SK-N-SH (cell line): ENCODE results near the gene NSD2. TPM values are rescaled to one million over a fixed set of nuclear protein-coding genes. Genes with fewer than 3 reads are reported as not detected.
"Not testable (repeated sequence)": the region's sequence is repeated elsewhere in the genome, so short reads cannot be mapped to it uniquely, and the experiment has no call there.

Experiments
- CTCF ChIA-PET: fragments of 300-600, 350-600 bp; formaldehyde crosslinking; extraction: SDS; loops from one replicate; lab custom pipeline; 2021; lab: Yijun Ruan, JAX
- POLR2A ChIA-PET: fragments of 350-600 bp; sonication (Branson Sonifier 250); formaldehyde crosslinking; extraction: SDS; loops from one replicate; lab custom pipeline; 2020; ENCODE audit warnings: antibody characterized with exemption, inconsistent platforms; lab: Yijun Ruan, JAX
- DNase-seq: peaks from one replicate; pipeline ENCODE4 v3.0.0; 2012
- H2AFZ ChIP-seq: fragments of 200-600 bp; sonication (generic); 2 replicates; pipeline ENCODE4 v1.8.1; 2016; ENCODE audit warnings: antibody characterized with exemption, mild to moderate bottlenecking, low read depth
- H3F3A ChIP-seq: fragments of 200-600 bp; sonication (generic); replicated peaks from 2 replicates; pipeline ENCODE3; 2016; ENCODE audit warnings: antibody characterized with exemption, mild to moderate bottlenecking; ENCODE audit not compliant: insufficient read depth
- H3K27ac ChIP-seq, 2 experiments: fragments of 200-500 bp in 1 of 2; fragments of 200-600 bp in 1 of 2; sonication (Bioruptor generic) in 1 of 2; sonication (generic), shearing (Covaris generic) in 1 of 2; 2 replicates each; pipeline versions ENCODE4 v1.5.1 to v1.6.1; 2014 to 2016; ENCODE audit warnings: low read depth in 2 of 2, inconsistent platforms in 1 of 2, low read length in 1 of 2, mild to moderate bottlenecking in 1 of 2, mixed read lengths in 1 of 2
- H3K27me3 ChIP-seq: fragments of 200-600 bp; sonication (generic), shearing (Covaris generic); 2 replicates; pipeline ENCODE4 v1.6.1; 2016; ENCODE audit warnings: mixed run types; ENCODE audit not compliant: insufficient read depth
- H3K36me3 ChIP-seq, 2 experiments: fragments of 200-500 bp in 1 of 2; fragments of 200-600 bp in 1 of 2; sonication (Bioruptor generic) in 1 of 2; sonication (generic) in 1 of 2; replicated peaks in 1 of 2; 2 replicates each; pipeline versions ENCODE3 to v1.5.1; 2014 to 2016; ENCODE audit warnings: low read length in 1 of 2, mild to moderate bottlenecking in 1 of 2; ENCODE audit not compliant: insufficient read depth in 2 of 2, control insufficient read depth in 1 of 2
- H3K4me1 ChIP-seq, 2 experiments: fragments of 200-500 bp in 1 of 2; fragments of 200-600 bp in 1 of 2; sonication (Bioruptor generic) in 1 of 2; sonication (generic), shearing (Covaris generic) in 1 of 2; 2 replicates each; pipeline versions ENCODE4 v1.5.1 to v1.6.1; 2014 to 2016; ENCODE audit warnings: low read depth in 1 of 2, low read length in 1 of 2, mixed run types in 1 of 2; ENCODE audit not compliant: insufficient read depth in 2 of 2, control insufficient read depth in 1 of 2
- H3K4me2 ChIP-seq: fragments of 200-600 bp; sonication (generic), shearing (Covaris generic); 2 replicates; pipeline ENCODE4 v1.6.1; 2017; ENCODE audit warnings: mixed run types
- H3K4me3 ChIP-seq, 2 experiments: fragments of 200-500 bp in 1 of 2; fragments of 200-600 bp in 1 of 2; sonication (Bioruptor generic) in 1 of 2; sonication (generic), shearing (Covaris generic) in 1 of 2; 2 replicates each; pipeline versions ENCODE4 v1.5.1 to v1.8.1; 2014 to 2016; ENCODE audit warnings: low read depth in 2 of 2, inconsistent platforms in 1 of 2, low read length in 1 of 2, mild to moderate bottlenecking in 1 of 2, mixed read lengths in 1 of 2, moderate library complexity in 1 of 2
- H3K79me2 ChIP-seq: fragments of 200-600 bp; sonication (generic); 2 replicates; pipeline ENCODE4 v1.8.1; 2017; ENCODE audit warnings: mild to moderate bottlenecking; ENCODE audit not compliant: insufficient read depth
- H3K9ac ChIP-seq: fragments of 200-600 bp; sonication (generic); 2 replicates; pipeline ENCODE4 v1.6.1; 2017; ENCODE audit warnings: mixed run types
- H3K9me2 ChIP-seq: fragments of 200-600 bp; sonication (generic); 2 replicates; pipeline ENCODE4 v1.6.1; 2017; ENCODE audit warnings: mixed run types
- H3K9me3 ChIP-seq: fragments of 200-600 bp; sonication (generic); 2 replicates; pipeline ENCODE4 v1.6.1; 2017; ENCODE audit warnings: mixed run types, mild to moderate bottlenecking, moderate library complexity
- H4K20me1 ChIP-seq: fragments of 200-600 bp; sonication (generic); 2 replicates; pipeline ENCODE4 v1.6.1; 2017; ENCODE audit warnings: mild to moderate bottlenecking, mixed run types; ENCODE audit not compliant: insufficient read depth
- CHD2 ChIP-seq: fragments of 150-350 bp; IDR thresholded peaks from 2 replicates; pipeline ENCODE4 v1.6.1; 2018; ENCODE audit warnings: low read length; ENCODE audit not compliant: partially characterized antibody
- EZH2phosphoT487 ChIP-seq: fragments of 200-600 bp; sonication (generic); IDR thresholded peaks from 2 replicates; pipeline ENCODE4 v1.6.1; 2017; ENCODE audit warnings: low read depth, mixed run types, mild to moderate bottlenecking, antibody characterized with exemption, moderate library complexity, borderline replicate concordance
- FOXJ3 ChIP-seq: sonication (generic); formaldehyde crosslinking; IDR thresholded peaks from 2 replicates; pipeline ENCODE4 v1.5.1; 2020; ENCODE audit warnings: mild to moderate bottlenecking, missing genetic modification reagents
- GABPA ChIP-seq: IDR thresholded peaks from 2 replicates; pipeline ENCODE4 v1.4.0; 2012; ENCODE audit warnings: low read depth, mild to moderate bottlenecking
- GATA2 ChIP-seq: sonication (generic); formaldehyde crosslinking; IDR thresholded peaks from 2 replicates; pipeline ENCODE4 v1.5.0; 2020; ENCODE audit warnings: mild to moderate bottlenecking, missing genetic modification reagents
- MAX ChIP-seq: IDR thresholded peaks from 2 replicates; pipeline ENCODE4 v1.4.0; 2012; ENCODE audit warnings: low read depth
- MEF2A ChIP-seq: IDR thresholded peaks from 2 replicates; pipeline ENCODE4 v1.4.0; 2012; ENCODE audit warnings: low read depth, borderline replicate concordance
- MXI1 ChIP-seq: IDR thresholded peaks from 2 replicates; pipeline ENCODE4 v1.6.1; 2012; ENCODE audit warnings: mild to moderate bottlenecking, low read depth, low read length, improper control_type of control experiment
- PBX3 ChIP-seq: IDR thresholded peaks from 2 replicates; pipeline ENCODE4; 2012
- POLR2AphosphoS5 ChIP-seq: IDR thresholded peaks from 2 replicates; pipeline ENCODE4 v1.6.1; 2012; ENCODE audit warnings: low read depth, low read length
- RAD21 ChIP-seq: IDR thresholded peaks from 2 replicates; pipeline ENCODE4 v1.6.1; 2012; ENCODE audit warnings: mild to moderate bottlenecking, low read length
- SMC3 ChIP-seq: IDR thresholded peaks from 2 replicates; pipeline ENCODE4 v1.6.1; 2012; ENCODE audit warnings: low read depth, low read length, improper control_type of control experiment
- TCF12 ChIP-seq: IDR thresholded peaks from 2 replicates; pipeline ENCODE4 v1.4.0; 2012
- USF2 ChIP-seq: fragments of 150-350 bp; IDR thresholded peaks from 2 replicates; pipeline ENCODE4 v1.6.1; 2017; ENCODE audit warnings: antibody characterized with exemption, low read length, low read depth, borderline replicate concordance
- YY1 ChIP-seq: IDR thresholded peaks from 2 replicates; pipeline ENCODE4 v1.4.0; 2012; ENCODE audit warnings: low read depth, mild to moderate bottlenecking
- ZBTB33 ChIP-seq: IDR thresholded peaks from 2 replicates; pipeline ENCODE4 v1.4.0; 2012; ENCODE audit warnings: low read depth, borderline replicate concordance
- WGBS: methylation state at CpG from one replicate; pipeline ENCODE4 v1.1.6; 2017; ENCODE audit warnings: low lambda C conversion rate; 5-methylcytosine and 5-hydroxymethylcytosine counted together
- polyA plus RNA-seq, 3 experiments: library from polyadenylated mRNA; depleted of rRNA; stranded (reverse); fragments of >200 nt; gene quantifications; 2 replicates each; pipeline ENCODE4 v1.2.3, GENCODE V29; 2012
- TF ChIP-seq, protein P1 (sequence below): fragments of 150-350 bp; IDR thresholded peaks from 2 replicates; pipeline ENCODE4 v1.6.1; 2016; ENCODE audit warnings: mild to moderate bottlenecking, low read depth, low read length

NSD2 gene
- polyA plus RNA-seq, 1 of the 3 experiments (the other 2 are of a cell fraction) = 34.2 TPM

GRCh38 chr4:1993718-1994516 is 122.7 kb downstream of the NSD2 start:
- H3K9ac ChIP-seq, DNase-seq, H3K4me1 ChIP-seq, H3F3A ChIP-seq, H3K4me2 ChIP-seq, H4K20me1 ChIP-seq, H2AFZ ChIP-seq, H3K9me2 ChIP-seq, H3K4me3 ChIP-seq, POLR2A ChIA-PET, H3K27me3 ChIP-seq, H3K27ac ChIP-seq, H3K9me3 ChIP-seq: not testable (repeated sequence)
- CTCF ChIA-PET = interaction anchor here (1.0 kb wide), 1 partner anchor 15 kb away, joined by 3 read pairs; the partner anchor contains the start of gene NELFA
- Histone ChIP-seq H3K79me2 (peaks cover 70% of the 10 kb centered on the region), H3K36me3 (peaks cover 13 to 23% of the 10 kb centered on the region in 2 experiments)
- WGBS = 95% methylated on average over 20 of the region's 20 CpGs

GRCh38 chr4:1994938-1995337 is 123.7 kb downstream of the NSD2 start:
- H3K9ac ChIP-seq = no peak overlapping the region
- H3K36me3 ChIP-seq = peaks cover 10 to 23% of the 10 kb centered on the region in 2 experiments
- H3K9me3 ChIP-seq = peaks cover 13% of the 10 kb centered on the region
- WGBS = 100% methylated on average over 1 of the region's 1 CpG
- no peak overlapping the region for H3K27ac ChIP-seq
- no peaks in the 10 kb centered on the region for H3K27me3 ChIP-seq
- POLR2A ChIA-PET = no interaction called here
- no peaks in the 10 kb centered on the region for H3F3A ChIP-seq
- peaks cover 8% of the 10 kb centered on the region; the same call in 1 of the 2 replicates for H4K20me1 ChIP-seq
- no peak for DNase-seq
- H3K4me1 ChIP-seq = peaks cover 0 to 9% of the 10 kb centered on the region in 2 experiments; a peak in 1 of 4 replicates
- H3K4me2 ChIP-seq = no peak overlapping the region
- H3K9me2 ChIP-seq = no peaks in the 10 kb centered on the region
- H3K4me3 ChIP-seq = no peak overlapping the region
- peaks cover 80% of the 10 kb centered on the region for H3K79me2 ChIP-seq
- CTCF ChIA-PET = interaction anchor here (1.7 kb wide), 1 partner anchor 13 kb away, joined by 12 read pairs; the partner anchor contains the start of gene NELFA
- TF ChIP-seq MEF2A (no peak), FOXJ3 (CRISPR knock-in tag) (no peak), POLR2AphosphoS5 (no peak), MXI1 (no peak), USF2 (no peak), PBX3 (no peak), CHD2 (no peak), TCF12 (no peak), RAD21 (no peak), GABPA (no peak), ZBTB33 (no peak), EZH2phosphoT487 (no peak), MAX (no peak), SMC3 (no peak), GATA2 (CRISPR knock-in tag) (no peak), YY1 (no peak)
- TF ChIP-seq, protein P1, sequence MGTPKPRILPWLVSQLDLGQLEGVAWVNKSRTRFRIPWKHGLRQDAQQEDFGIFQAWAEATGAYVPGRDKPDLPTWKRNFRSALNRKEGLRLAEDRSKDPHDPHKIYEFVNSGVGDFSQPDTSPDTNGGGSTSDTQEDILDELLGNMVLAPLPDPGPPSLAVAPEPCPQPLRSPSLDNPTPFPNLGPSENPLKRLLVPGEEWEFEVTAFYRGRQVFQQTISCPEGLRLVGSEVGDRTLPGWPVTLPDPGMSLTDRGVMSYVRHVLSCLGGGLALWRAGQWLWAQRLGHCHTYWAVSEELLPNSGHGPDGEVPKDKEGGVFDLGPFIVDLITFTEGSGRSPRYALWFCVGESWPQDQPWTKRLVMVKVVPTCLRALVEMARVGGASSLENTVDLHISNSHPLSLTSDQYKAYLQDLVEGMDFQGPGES = no peak
- no peak overlapping the region for H2AFZ ChIP-seq
